GM18868 (cell line): ENCODE data around the gene TRAPPC5.
A peak's percentile ranks its signal among the peaks of the same experiment; 100 is the strongest.
"Not testable (repeated sequence)": the region's sequence is repeated elsewhere in the genome, so short reads cannot be mapped to it uniquely, and the experiment has no call there.

Source experiments
- ATAC-seq: cut with Tn5 transposase; IDR thresholded peaks from one replicate; pipeline ENCODE4 v1.9.1; 2021; ENCODE audit warnings: mild to moderate bottlenecking, moderate library complexity; ENCODE audit not compliant: unreplicated experiment

TRAPPC5 gene

DNA sequence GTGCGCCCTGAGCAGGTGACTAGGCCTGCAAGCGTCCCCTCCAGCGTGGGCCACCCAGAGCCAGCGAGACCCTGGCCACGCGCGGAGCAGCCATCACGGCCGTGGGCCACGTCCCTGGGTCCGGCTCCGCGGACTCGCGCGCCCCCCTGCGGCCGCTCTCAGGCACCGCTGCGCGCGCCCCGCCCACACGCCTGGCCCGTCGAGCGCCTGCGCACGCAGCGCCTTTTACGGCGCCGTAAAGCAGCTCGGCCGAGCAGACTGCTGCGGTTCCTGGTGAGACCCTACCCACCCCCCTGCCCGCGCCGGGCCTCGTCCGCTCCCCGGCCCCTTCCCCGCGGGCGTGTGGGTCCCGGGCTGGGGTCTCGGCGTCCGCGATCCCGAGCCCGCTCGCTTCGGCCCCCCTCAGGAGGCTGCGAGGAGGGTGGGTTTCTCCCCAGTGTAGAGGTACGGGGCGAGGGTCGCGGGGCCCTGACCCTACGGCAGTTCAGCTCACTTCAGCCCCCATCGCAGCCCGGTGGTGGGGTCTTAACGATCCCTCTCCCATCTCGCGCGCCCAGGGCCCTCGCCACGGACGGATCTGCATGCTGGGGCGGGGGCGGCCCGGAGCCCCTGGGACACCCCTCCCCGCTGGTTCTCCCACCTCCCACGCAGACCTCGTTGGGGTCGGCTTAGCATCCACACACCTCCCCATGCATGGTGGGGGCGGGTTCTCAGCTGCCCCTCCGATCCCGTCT lies at the start of gene TRAPPC5:
Gene TRAPPC5 (plus strand): TSS at position 228 of the 734 bp plus-strand sequence. CDS start 1,421 bp downstream, outside the sequence.
- peak; percentile 46 for ATAC-seq

DNA sequence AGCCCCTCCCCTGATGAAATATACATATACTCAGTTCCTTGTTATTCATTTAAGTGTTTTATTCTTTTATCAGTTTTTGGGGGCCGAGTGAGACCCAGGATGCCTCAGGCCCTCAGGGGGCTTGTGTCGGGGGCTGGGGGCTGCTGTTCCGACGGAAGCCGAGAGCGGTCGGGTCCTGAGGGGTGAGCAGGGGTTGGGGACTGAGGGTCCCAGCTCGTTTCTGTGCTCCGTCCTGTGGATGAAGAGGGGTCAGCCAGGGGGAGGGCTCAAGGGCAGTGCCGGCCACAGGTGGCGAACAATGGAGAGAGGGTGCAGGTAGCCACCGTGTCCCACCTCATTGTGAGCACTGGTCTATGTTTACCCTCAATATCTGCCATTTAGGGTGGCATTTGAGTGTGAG lies 49.1 kb upstream of the TRAPPC5 start:
- no peak for ATAC-seq

DNA sequence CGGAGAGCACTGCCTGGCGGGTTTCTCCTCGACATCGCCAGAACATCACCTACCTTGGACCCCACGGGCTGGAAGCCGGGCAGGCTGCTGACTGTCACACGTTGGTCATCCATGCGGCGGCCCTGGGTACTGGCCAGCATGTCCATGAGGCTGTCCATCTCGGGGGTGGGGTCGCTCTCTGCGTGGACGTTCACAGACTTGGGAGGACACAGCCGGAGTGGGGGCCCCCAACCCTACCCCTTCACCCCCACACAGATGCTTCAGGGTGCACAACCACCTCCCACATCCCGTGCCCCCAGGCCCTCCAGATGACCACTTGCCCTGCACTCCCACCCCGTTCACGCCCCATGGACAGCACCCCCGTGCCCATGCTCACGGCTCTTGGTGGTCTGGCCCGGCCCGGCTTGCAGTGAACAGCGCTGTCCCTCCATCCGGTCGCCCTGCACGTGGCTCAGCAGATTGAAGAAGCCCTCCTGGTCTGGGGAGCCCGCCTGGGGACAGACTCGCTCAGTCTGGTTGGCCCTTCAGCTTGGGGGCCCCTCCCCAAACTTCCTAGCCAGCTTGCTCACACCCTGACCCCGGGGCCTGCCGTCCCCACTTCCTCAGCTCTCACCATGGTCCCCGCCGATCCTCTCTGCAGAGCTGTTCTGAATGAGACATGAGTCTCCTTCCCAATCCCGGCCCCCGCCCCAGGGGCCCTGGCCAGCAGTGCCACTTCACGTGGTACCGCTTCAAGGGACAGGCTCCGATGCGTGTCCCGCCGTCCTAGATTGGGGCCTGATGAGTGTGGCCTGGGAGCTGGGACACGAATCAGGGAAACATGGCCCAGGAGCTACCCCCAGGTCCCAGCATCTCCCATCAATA lies 48.1 kb upstream of the TRAPPC5 start:
- no peak for ATAC-seq

DNA sequence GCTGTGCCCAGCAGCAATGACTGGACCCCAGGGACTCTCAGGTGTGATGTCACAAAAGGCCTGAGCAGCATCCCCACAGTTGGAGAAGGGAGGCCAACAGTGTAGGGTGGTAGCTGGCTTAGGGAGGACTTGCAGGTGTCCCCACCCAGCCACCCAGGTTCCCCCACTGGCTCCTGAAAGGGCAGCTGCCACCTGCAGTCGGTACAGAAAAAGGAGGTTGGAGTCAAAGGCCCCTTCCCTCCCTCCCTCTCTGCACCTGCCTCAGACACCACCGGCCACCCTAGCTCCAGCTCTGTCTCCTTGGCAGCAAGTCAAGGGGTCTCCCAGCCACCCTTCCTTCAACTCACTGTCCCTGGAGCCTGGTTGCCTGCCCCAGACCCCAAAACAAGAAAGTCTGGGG lies 46.9 kb upstream of the TRAPPC5 start, which contains the start of gene PCP2:
Gene PCP2 (minus strand): TSS at position 22 of the 400 bp plus-strand sequence. CDS start 262 bp downstream, outside the sequence.
- ATAC-seq = no peak

DNA sequence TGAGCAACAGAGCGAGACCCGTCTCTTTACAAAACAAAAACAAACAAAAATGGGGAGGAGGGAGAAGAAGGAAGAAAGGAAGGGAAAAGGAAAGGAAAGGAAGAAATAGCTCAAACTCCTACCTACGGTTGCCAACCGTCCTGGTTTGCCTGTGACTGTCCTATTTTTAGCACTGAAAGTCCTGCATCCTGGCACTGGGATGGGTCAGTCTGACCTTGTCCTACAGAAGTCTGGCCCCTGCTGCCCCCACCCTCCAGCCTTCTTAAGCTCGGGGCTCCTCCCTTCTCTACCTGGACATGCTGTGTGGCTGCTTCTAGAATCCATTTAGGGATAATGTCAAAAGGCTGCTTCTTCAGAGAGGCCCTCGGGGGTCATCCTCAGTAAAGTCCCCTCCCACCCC lies 45.0 kb upstream of the TRAPPC5 start:
- ATAC-seq = no peak

DNA sequence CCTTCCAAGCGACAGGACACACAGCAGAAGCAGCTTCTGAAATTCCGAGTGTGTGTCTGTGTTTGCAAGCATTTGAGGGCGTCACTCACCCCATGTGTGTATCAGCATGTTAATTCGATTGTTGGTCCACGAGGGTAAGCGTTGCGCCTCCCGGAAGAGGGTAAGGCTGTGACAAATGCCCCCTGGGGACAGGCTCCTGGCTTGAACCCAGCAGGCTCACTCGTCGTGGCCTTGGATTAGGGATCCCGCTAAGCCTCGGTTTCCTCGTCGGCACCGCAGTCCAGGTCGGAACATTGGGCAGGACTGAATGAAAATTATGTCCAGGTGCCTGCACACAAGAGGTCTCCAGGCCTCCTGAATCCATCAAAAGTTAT lies 44.3 kb upstream of the TRAPPC5 start:
- ATAC-seq = no peak

DNA sequence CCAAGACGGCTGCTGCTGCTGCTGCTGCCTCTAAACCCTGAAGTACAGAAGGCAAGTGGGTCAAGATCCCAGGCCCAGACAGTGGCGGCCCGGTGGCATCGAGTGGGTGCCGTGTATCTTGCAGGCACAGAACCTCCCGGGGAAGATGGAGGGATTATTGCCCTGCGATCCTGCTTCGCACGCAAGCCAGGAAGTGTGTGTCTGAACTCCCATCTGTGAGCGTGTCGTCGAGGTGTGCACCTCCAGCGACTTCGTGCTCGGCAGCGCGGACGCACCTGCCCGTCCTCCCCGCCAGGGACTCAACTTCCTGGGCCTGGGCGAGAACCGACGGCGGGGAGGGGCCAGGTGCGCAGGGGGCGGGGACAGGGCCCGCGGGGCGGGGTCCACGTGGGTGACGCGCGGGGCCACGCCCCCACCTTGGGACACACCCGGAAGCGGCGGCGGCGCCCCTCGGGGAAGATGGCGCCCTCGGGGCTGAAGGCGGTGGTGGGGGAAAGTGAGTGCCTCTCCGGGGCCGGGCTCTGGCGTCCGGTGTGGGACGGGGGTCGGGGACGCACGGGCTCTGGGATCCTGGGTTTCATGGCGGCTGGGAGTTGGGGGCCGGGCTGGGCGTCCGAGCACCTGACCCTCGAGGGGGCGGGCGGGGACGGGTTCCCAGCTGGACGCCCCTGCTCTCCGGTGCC lies 43.8 kb upstream of the TRAPPC5 start, which contains the start of gene STXBP2:
Gene STXBP2 (plus strand): TSS at position 420 of the 683 bp plus-strand sequence. CDS start 40 bp downstream, at position 460.
- ATAC-seq = peak; percentile 66

DNA sequence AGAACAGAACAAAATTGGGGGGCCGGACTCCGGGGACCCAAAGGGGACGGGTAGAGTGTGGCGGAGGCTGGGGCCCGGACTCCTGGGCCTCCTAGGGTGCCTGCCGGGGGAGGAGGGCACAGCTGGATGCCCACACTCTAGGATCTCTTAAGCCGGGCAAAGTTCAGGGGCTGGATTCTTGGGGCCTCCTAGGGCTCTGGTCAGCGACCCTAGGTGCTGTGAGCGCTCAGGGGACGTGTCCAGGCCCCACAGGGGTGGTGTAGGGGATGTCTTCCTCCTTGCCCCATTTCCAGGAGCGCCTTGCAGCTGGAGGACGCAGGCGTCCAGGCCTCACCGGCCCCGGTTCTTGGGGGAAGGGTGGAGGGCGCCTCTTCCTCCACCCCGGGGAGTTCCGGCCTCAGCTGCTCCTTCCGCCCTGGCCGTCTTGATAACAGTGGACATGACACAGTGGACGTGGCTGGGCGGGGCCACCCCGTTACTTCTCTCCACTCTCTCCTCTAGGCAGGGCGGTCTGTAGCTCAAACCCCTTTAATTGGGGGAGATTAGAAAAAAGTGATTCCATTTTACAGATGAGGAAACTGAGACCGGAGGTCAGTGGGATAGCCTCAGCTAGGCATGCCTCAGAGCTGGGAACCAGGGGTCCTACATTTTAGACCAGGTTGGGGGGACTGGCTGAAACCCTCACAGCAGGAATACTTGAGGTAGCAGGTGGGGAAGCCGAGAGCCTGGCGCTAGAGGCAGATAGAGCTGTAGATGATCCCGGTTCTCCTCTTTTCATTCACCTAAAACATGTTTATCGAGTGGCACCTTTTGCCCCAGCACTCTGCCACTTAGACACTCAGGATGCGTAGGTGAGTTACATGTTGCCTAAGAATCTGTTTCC lies 43.0 kb upstream of the TRAPPC5 start:
- ATAC-seq = no peak

DNA sequence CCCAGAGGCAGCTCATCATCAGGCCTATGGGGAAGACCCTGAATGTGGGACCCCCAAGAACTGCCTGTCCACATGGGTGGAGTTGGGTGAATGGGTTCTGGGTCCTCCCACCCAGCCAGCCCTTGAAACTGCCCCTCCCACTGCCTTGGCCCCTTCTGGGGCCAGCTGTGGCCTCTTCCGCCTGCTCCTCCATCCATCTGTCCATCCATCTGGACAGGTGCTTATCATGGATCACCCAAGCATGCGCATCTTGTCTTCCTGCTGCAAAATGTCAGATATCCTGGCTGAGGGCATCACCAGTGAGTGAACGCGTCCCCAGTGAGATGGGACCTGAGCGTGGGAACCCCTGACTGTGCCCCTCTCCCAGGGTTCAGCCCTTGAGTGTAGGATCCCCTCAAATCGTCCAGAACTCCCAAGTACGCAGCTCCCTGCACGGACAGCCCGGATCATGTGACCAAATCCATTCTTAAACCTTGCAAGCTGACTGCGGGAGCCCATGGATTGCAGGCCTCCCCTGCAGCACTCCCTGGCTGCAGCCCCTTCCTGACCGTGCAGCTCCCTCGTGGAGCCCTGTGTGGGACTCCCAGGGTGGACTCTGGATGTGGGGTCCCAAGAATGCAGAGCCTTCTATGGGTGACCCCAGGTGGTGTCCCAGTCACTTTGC lies 41.7 kb upstream of the TRAPPC5 start:
- no peak for ATAC-seq

DNA sequence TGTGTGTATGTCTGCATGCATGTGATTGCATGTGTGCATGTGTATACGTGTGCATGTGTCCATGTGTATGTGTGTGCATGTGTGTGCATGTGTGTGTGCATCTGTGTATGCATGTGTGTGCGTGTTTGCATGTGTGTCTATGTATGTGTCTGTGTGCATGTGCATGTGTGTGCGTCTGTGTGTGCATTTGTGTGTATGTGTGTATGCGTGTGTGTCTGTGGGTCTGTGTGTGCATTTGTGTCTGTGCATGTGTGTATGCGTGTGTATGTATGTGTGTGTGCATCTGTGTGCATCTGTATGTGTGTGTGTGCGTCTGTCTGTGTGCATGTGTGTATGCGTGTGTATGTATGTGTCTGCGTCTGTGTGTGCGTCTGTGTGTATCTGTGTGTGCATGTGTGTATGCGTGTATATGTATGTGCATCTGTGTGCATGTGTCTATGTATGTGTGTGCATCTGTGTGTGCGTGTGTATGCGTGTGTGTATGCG lies 40.7 kb upstream of the TRAPPC5 start:
- ATAC-seq = no peak

DNA sequence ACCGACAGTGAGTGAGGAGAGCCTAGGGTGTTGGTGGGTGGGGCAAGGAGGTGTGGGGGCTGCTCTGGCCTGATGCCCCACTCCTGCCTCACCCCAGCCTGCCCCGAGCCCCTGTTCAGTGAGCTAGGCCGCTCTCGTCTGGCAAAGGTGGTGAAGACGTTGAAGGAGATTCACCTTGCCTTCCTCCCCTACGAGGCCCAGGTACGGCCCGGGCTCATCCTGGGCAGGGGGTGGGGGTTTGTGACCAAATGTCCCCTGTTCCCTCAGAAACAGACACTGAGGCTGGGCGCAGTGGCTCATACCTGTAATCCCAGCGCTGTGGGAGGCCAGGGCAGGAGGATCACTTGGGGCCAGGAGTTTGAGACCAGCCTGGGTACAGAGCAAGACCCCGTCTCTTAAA lies 39.8 kb upstream of the TRAPPC5 start:
- no peak for ATAC-seq

DNA sequence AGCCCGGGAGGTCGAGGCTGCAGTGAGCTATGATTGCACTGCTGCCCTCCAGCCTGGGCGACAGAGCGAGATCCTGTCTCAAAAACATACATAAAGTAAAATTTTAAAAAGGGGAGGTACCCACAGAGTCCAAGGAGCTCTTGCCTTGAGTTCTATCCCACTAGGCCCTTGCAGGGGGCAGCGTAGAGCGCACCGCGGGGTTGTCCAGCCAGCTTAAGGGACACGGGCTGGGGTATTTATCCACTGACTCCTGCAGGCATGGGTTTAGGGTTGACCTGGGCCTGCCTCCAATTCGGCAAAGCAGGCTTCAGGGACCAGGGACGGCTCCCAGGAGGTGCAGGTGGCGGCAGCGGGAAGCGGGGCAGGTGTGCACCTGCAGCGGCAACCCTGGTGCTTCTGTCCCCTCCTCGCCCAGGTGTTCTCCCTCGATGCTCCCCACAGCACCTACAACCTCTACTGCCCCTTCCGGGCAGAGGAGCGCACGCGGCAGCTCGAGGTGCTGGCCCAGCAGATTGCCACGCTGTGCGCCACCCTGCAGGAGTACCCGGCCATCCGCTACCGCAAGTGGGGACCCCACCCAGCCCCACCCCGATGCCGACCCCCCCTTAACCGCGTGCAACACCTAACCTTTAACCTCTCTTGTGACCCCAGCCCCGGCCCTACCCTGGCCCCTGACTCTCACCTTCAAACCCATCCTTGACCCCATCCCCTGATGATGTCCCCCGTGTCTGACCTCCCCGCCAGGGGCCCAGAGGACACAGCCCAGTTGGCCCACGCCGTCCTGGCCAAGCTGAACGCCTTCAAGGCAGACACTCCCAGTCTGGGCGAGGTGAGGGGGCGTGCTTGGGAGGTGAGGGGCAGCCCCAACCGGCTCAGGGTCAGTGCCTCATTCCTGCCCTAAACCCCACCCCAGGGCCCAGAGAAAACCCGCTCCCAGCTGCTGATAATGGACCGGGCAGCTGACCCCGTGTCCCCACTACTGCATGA lies 39.0 kb upstream of the TRAPPC5 start:
- ATAC-seq = no peak

DNA sequence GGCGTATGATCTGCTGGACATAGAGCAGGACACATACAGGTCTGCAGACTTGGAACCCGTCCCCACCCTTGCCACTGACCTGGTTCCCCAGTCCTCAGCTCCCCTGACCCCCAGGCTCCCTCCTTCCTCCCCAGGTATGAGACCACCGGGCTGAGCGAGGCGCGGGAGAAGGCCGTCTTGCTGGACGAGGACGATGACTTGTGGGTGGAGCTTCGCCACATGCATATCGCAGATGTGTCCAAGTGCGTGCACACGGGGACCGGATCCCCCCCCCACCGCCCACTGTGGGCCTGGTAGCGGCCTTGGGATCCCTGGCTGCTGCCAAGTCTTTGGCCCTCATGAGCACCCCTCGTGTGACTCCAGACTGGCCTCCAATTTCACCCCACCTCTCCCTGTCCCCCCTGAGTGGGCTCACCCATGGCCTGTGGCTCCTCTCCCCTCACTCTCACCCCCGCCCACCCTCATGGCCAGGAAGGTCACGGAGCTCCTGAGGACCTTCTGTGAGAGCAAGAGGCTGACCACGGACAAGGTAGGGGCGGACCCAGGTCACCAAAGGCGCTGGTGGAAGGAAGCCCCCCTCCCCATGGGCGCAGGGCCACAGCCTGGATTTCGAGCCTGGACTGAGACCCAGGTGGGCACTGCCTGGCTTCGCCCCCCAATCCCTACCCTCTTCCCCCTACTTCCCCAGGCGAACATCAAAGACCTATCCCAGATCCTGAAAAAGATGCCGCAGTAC lies 38.2 kb upstream of the TRAPPC5 start:
- no peak for ATAC-seq

DNA sequence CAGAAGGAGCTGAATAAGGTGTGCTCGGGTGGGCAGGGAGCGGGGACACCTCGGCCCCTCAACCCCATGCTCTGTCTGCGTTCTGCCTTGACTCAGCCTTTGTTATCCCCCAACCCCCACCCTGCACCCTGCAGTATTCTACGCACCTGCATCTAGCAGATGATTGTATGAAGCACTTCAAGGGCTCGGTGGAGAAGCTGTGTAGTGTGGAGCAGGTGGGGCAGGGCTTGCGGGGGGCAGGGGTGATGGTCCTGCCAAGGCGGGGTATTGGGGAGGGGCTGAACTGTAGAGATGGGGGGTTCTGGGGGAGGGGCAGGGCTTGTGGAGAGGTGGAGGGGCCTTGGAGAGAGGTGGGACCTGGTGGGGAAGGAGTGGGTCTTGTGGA lies 37.6 kb upstream of the TRAPPC5 start:
- ATAC-seq = no peak

DNA sequence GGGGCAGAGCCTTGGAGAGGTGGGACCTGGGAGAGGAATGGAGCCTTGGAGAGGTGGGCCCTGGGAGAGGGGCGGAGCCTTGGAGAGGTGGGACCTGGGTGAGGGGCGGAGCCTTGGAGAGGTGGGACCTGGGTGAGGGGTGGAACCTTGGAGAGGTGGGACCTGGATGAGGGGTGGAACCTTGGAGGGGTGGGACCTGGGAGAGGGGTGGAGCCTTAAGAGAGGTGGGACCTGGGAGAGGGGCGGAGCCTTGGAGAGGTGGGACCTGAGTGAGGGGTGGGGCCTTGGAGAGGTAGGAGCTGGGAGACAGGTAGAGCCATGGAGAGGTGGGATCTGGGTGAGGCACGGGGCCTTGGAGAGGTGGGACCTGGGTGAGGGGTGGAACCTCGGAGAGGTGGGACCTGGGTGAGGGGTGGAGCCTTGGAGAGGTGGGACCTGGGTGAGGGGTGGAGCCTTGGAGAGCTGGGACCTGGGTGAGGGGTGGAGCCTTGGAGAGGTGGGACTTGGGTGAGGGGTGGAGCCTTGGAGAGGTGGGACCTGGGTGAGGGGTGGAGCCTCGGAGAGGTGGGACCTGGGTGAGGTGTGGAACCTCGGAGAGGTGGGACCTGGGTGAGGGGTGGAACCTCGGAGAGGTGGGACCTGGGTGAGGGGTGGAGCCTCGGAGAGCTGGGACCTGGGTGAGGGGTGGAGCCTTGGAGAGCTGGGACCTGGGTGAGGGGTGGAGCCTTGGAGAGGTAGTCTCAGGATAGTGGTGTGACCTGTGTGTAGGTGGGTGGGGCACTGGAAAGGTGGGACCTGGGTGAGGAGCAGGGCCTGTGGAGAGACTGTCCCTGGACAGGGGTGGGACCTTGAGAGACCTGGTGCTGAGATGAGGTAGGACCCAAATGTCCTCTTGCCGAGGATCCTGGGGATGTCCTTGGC lies 36.7 kb upstream of the TRAPPC5 start:
- ATAC-seq = not testable (repeated sequence)

DNA sequence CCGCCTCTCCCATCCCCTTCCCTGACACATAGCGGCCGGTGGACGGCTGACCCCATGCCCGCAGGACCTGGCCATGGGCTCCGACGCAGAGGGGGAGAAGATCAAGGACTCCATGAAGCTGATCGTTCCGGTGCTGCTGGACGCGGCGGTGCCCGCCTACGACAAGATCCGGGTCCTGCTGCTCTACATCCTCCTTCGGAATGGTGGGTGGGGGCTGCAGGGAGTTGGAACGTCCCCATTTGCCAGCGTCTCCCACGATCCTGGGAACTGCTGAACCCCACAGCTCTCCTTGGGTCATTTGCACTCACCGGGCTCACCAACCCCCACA lies 36.1 kb upstream of the TRAPPC5 start:
- ATAC-seq = no peak

DNA sequence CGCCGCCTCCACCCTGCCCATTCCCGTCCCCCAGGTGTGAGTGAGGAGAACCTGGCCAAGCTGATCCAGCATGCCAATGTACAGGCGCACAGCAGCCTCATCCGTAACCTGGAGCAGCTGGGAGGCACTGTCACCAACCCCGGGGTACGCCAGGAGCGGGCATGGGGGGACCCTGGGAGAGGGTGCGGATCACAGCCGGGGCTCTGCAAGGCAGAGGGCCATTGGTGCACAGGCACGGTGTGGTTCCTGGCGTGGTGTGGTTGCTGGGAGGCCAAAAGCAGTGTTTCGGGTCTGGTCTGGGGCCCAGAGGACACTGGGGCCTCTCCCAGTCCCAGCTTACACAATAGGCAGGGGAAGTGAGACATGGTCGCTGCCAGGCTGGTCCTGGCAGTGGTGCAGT lies 35.5 kb upstream of the TRAPPC5 start:
- no peak for ATAC-seq
